NCI-H2227 (cell line): ENCODE data around the gene WRAP53.

Experiments
- DNase-seq: peaks from one replicate; lab custom pipeline; 2025; ENCODE audit not compliant: unreplicated experiment; lab: John Stamatoyannopoulos, UW

WRAP53 gene

GRCh38 chr17:7707858-7708750 is 19.8 kb downstream of the WRAP53 start:
- DNase-seq, result no peak

GRCh38 chr17:7709031-7709430 is 20.8 kb downstream of the WRAP53 start:
- DNase-seq, result no peak

- DNase-seq, result no peak
Observed at GRCh38 chr17:7710301-7710700, 22.0 kb downstream of the WRAP53 start.

GRCh38 chr17:7711051-7711755 is 22.9 kb downstream of the WRAP53 start:
- peak; percentile 8 for DNase-seq

GRCh38 chr17:7712111-7712771 is 24.0 kb downstream of the WRAP53 start:
- peak; percentile 67 for DNase-seq

DNA sequence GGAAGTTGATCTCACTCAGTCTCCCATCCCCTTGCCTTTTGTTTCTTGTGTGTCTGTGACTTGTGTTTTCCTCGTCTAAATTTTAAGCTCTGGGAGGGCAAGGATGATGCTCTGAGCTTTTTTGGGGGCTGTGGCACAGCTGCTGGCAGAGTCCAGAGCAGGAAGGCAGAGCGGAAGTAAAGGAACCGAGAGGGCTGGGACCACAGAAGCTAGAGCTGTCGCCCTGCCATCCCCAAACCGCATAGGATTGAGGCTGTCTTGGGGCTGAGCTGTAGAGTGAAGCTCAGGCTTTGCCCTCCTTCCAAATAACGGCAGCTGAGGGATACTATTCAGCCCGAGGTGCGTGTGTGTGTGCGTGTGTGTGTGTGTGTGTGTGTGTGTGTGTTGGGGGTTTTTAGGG is 25.5 kb downstream of the WRAP53 start:
- no peak for DNase-seq

DNA sequence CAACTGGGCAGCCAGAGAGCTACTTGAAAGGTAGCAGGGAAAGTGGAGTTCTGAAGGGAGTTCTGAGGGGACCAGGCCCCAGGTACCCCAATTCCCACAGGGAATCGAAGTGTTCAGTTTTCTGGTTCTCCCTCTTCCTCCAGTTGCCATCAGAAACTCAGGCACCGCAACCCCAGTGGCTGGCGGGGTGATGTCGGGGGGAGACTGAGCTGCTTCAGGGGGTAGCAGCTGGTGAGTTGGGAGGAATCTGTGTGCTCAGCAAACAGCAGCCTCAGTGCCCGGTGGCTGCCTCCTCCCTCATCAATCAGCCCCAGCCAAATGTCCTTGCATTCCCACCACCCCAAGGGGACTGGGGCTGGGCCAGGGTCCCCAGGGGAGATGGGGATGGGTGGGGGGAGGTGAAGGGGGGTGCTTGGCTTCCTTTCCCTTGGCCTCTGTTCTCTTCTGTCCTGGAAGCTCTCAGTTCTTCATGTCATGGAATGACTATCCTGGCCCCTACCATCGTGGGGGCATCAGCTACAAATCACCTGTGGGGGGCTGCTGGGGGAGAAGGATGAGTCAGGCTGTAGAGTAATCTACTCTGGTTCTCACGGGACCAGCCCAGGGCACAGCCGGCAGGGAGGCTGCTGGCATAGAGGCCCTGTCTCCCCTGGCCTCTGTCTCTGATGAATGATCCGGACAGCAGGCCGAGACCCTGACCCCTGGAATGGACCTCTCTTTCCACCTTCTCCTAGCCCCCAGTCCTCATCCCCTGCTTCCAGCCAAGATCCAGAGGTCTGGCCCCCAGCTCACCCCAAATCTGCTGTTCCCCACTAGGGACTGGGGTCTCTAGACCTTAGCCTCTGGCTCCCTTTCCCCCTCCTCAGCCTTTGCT is 26.7 kb downstream of the WRAP53 start:
- DNase-seq, result peak; percentile 8

GRCh38 chr17:7715936-7716886 is 27.9 kb downstream of the WRAP53 start:
- DNase-seq, result no peak

- peak; percentile 92 for DNase-seq
Observed at GRCh38 chr17:7716901-7717755, 28.9 kb downstream of the WRAP53 start, which contains the start of gene DNAH2. TSS of gene DNAH2 (plus strand) at chr17:7717744. CDS start at chr17:7719735, 1,991 bp downstream.

DNA sequence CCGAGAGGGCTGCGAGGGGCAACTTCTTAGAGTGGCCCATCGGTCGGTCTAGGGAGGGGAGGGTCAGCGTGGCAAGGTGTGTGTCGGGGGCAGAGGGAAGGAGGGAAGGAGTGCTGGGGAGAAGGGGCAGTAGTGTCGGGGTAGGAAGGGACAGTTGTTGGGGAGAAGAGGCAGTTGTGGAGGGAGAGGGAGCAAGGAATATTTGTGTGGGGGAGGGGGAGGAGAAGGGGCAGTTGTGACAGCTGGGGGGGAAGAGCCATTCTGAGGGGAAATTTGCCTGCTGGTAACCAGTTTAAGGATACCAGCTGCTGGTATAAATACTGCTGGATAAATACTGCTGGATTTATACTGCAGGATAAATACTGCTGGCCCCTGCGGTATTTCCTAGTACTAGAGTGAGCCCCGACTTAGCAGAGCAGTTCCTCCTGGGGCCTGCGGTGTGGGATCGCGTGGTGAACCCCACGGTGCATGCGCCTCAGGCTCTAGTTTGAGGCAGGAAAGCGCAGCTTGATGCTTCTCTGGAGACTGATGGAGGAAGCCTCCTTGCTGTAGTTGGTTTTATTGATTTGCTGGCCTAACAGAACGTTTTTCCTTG is 29.6 kb downstream of the WRAP53 start:
- no peak for DNase-seq

DNA sequence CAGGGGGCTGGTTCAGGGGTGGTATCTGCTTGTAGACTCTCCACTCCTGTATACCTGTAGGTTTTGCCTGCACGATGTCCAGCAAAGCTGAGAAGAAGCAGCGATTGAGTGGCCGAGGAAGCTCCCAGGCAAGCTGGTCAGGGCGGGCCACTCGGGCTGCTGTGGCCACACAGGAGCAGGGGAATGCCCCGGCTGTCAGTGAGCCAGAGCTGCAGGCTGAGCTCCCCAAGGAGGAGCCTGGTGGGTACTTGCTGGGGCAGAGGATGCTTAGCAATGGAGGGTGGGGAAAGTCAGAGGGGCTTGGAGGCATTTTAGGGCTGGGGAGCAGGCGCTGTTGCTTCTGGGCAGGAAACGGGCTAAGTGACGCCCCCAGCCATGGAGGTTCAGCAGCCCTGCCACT is 31.4 kb downstream of the WRAP53 start:
- DNase-seq, result no peak

DNA sequence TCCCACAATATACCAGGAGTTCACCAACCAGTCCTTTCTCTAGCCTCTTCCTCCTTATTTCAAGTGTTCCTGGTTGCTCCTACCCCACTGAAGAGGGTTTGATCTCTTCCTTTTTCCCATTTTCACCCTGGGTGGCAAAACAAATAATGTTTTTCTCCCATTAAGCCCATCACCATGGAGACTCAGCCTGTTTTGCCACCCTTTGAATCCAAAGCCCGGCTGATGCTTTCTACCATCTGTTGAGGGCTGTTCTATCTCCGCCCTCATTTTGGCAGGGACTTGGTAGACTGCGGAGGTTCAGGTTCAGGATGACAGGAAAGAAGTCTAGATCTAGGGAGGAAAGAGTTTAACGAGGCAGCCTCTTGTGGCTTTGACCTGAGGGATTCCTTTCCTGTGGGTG is 31.8 kb downstream of the WRAP53 start:
- DNase-seq, result peak; percentile 15

DNA sequence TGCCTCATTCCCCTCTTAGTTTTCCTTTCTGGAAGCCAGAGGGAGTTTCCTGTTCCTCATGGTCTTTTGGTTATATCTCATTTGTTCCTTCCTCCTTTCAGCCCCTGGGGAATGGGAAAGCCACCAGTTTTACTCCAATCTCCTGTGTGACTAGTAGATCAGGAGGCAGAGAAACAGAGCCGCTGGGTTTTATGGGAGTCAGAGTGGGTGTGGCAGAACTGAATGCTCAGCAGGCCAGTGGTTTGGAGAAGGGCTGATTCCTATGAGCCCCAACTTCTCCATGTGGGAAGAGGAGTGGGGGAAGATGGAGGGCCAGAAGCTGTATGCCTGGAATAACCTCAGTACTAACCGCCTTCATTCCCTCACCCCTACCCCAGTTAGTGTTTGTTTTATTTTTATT is 33.3 kb downstream of the WRAP53 start:
- DNase-seq, result no peak

- no peak for DNase-seq
Observed at GRCh38 chr17:7727886-7728285, 39.6 kb downstream of the WRAP53 start.

DNA sequence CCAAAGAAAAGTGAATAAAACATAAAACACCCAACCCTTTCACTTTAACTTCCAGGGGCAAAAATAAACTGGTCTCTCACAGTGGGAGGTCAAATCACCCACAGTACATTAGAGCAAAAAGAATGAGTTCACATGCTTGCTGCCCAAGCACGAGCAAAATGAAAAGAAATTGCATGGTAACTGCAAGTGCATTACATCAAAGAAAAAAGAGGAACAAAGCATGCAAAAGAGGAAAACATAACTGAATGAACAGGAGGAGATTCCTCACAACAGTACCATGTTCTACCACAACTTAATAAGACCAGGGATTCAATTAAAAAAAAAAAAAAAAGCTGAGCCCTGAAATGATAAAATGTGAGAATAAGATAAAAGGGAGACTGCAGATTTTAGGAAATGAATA is 41.5 kb downstream of the WRAP53 start:
- DNase-seq, result peak; percentile 24

- DNase-seq, result no peak
Observed at GRCh38 chr17:7732981-7733539, 44.8 kb downstream of the WRAP53 start.

DNA sequence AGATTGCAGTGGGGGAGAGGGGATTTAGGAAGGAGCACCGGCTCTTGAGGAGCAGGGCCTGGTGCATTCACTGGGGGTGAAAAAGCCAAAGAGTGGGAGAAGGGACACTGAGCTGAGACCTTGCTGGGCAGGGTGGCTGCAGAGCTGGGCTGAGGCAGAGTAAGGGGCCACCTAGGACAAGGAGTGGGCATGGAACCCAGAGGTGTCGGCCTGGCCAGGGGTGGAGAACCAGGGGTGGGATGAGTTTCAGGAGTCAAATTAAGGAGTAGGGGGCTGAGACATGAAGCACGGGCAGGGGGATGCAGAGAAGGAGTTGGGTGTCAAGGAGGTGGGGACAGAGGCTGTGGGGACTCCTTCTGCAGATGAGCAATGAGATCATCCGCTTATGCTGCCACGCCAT is 49.3 kb downstream of the WRAP53 start:
- no peak for DNase-seq

GRCh38 chr17:7739746-7740145 is 51.5 kb downstream of the WRAP53 start:
- no peak for DNase-seq
